Stimulated activated CD8-positive, alpha-beta memory T cell treated with anti-CD3 and anti-CD28 coated beads, Interleukin-4, amount 100 ng/mL, for 24 hours (primary cell): ENCODE measurements around the gene ZCCHC10.
"Not testable (repeated sequence)": the region's sequence is repeated elsewhere in the genome, so short reads cannot be mapped to it uniquely, and the experiment has no call there.

Source experiments
- DNase-seq: peaks from one replicate; pipeline ENCODE4 v3.0.0-alpha.2; 2020; ENCODE audit warnings: low read depth

Gene ZCCHC10

DNA sequence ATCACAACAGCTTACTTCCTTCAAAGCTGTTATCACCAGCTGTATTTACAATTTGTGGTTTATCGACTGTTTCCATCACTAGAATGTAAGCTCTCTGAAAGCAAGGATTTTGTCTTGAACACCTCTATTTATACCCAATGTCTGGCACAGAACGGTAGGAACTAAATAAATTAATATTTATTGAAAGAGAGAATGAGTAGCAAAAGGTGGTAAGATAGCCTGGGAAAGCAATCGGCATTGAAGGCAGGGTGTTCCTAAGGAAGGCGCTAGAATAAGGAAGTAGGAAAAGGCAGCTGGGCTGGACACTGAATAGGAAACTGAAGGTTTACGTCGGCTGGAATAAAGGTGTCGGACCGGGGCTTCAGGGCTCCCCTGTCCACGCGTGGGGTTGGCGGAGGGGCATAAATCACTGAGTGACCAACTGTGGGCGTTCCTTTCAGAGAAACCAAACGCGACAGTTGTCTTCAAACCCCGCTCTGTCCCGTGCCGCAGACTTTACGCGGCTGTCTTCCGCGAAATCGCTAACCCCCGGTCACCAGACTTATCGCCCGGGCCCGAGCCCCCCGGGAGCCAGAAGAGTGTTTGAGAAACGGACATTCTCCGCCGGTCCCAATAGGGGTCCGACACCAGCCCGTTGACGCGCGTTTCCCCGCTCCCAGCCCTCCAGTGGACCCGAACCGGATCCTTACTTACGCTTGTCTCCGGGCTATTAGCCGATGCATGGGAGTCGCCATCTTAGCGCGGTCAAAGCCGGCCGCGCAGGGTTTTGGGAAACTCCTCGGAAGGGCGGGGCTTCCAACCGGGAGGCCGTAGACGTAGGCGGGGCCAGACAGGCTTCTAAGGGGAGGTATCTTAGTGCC is at the start of gene ZCCHC10:
ZCCHC10 (minus strand) TSS at position 746 of the 860 bp plus-strand sequence; CDS start at position 734, 12 bp downstream.
- DNase-seq = peak; percentile 90

- DNase-seq = no peak
Observed at GRCh38 chr5:133075572-133076536, 49.5 kb upstream of the ZCCHC10 start.

GRCh38 chr5:133072021-133072420 is 45.7 kb upstream of the ZCCHC10 start:
- DNase-seq = no peak

- no peak for DNase-seq
Observed at GRCh38 chr5:133066045-133066444, 39.7 kb upstream of the ZCCHC10 start.

GRCh38 chr5:133065471-133065870 is 39.1 kb upstream of the ZCCHC10 start:
- DNase-seq = no peak

DNA sequence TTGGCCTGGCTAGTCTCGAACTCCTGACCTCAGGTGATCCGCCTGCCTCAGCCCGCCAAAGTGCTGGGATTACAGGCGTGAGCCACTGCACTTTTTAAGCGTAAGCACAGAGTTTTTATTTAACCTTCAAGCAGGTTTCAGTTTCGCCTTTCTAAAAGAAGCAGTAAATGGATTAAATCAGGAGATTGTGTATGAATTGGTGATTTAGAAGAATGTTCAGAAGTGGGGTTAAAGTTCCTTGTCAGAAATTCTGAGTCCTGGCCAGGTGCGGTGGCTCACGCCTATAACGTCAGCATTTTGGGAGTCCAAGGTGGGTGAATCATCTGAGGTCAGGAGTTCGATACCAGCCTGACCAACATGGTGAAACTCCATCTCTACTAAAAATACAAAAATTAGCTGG is 37.6 kb upstream of the ZCCHC10 start:
- DNase-seq = no peak

DNA sequence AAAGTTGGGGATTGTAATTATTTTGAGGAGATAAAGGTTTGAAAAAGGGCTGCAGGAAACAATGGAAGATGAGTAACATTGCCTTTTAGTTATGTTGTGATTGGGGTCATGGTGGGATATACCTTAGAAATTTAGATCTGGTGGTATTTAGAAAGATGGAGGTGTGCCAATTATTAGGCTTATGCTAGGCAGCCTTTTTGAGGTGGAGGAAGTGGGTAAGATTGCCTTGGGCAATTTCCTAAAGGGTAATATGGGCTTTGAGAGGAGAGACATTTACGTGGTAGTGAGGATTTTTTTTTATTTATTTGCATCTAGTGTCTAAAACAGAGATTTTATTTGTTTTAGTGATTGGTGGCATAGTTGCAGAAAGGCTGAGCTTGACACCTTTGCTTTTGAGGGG is 35.9 kb upstream of the ZCCHC10 start:
- DNase-seq = no peak

DNA sequence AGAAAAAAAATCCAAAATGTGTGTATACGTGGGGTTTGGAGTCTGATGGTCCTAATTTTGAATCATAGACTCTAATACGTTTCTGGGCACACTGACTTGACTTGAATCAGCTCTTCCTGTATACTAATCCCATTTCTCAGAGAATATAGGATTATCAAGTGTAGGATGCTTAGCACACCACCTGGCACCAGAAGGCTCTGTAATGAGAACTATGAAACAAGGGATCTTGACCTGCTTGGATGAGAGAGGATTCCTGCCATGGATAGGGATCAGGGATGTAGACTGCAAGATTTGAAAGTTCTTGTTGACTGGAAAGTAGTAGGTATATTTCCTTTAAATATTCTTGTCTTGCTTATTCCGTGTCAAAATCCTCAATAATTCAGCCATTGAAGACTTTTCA is 33.3 kb upstream of the ZCCHC10 start:
- DNase-seq = no peak

- no peak for DNase-seq
Observed at GRCh38 chr5:133056891-133057290, 30.5 kb upstream of the ZCCHC10 start.

- no peak for DNase-seq
Observed at GRCh38 chr5:133054697-133055471, 28.5 kb upstream of the ZCCHC10 start.

DNA sequence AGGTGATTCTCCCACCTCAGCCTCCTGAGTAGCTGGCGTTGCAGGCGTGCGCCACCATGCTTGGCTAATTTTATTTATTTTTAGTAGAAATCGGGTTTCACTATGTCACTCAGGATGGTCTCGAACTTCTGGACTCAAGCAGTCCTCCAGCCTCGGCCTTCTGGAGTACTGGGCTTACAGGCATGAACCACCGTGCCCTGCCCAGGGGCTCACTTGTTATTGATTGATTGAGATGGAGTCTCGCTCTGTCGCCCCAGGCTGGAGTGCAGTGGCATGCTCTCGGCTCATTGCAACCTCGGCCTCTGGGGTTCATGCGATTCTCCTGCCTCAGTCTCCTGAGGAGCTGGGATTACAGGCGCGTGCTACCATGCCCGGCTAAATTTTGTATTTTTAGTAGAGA is 27.1 kb upstream of the ZCCHC10 start:
- DNase-seq = no peak

DNA sequence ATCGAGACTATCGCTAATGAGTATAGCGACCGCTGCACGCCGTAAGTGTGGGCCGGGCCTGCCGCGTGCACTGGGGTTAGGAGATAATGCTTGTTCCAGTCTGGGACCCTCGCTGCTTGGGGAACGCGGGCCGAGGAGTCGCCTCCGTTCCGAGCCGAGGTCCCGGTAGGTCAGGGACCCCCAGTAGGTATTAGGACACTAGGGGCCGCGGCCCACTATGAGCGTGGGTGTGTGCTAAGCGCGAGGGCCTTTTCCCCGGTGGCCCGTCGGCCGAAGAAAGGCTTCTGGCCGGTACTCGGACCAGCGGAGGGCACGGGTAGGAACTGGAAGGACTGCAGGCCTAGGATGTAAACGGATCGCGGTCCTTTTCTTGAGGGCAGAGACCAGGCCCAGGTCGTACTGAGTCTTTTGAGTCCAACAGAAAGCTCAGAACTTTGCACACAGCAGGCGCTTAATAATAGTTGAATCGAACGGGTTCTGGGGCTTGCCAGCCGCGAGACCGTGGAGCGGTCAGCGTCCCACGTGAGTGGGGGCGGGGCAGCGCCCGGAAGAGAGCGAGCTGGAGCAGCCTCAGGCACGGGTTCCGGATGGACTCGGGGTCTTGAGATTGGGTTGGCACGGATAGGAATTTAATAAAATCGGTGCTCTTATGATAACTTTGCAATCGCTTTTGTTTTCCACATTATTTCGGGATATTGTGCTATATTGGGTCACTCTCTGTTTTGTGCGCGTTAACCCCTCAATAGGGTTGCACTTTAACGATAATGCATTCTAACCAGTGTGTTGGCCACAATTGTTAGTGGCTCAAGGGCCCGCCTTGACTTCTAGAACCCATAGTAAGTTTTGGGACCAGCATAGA is 26.2 kb upstream of the ZCCHC10 start:
- peak; percentile 42 for DNase-seq

DNA sequence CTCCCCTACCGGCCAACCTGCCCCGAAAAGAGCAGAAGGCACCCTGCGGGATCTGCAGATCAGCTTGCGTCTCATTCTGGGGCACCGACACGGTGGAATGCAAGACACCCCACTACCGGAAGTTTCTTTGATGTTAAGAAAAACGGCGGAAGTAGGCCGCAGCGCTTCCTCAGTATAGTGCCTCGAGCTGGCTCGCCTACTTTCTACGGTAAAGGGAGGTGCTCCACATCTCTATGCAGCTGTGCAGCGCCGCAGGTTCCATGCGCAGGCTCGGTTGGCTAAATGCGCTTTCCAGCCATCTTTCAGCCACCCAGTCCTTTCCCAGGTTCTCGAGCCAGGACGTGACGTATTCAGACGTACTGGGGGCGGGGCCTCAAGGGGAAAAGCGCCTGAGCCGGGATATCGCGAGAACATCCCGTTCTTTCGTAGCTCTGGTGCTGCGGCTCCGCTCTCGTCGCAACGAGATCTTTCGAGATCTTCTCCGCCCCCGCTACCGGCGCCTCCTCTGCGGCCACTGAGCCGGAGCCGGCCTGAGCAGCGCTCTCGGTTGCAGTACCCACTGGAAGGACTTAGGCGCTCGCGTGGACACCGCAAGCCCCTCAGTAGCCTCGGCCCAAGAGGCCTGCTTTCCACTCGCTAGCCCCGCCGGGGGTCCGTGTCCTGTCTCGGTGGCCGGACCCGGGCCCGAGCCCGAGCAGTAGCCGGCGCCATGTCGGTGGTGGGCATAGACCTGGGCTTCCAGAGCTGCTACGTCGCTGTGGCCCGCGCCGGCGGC is 25.4 kb upstream of the ZCCHC10 start, which contains the start of gene HSPA4:
HSPA4 (plus strand) TSS at position 472 of the 775 bp plus-strand sequence; CDS start at position 710, 238 bp downstream.
- DNase-seq = peak; percentile 94

GRCh38 chr5:133051061-133051541 is 24.8 kb upstream of the ZCCHC10 start:
- no peak for DNase-seq

DNA sequence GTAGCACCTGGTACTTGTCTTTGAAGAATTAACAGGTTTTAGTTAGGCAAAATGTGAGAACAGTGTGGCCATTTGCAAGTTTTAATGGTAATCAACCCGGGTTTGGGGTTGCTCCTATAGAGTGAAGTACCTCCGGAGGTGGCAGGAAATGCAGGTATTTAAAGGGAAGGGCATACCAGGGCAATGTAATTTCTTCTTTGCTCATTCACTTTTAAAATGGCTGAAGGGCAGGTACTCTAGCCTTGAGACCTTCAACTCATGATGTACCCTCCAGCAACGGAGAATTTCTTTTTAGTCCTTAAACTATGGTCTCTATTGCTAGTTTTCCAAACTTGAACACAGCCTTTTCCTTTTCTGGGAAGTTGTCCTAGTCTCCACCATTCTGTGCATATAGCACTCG is 24.2 kb upstream of the ZCCHC10 start:
- DNase-seq = no peak

- no peak for DNase-seq
Observed at GRCh38 chr5:133049726-133050048, 23.3 kb upstream of the ZCCHC10 start.

DNA sequence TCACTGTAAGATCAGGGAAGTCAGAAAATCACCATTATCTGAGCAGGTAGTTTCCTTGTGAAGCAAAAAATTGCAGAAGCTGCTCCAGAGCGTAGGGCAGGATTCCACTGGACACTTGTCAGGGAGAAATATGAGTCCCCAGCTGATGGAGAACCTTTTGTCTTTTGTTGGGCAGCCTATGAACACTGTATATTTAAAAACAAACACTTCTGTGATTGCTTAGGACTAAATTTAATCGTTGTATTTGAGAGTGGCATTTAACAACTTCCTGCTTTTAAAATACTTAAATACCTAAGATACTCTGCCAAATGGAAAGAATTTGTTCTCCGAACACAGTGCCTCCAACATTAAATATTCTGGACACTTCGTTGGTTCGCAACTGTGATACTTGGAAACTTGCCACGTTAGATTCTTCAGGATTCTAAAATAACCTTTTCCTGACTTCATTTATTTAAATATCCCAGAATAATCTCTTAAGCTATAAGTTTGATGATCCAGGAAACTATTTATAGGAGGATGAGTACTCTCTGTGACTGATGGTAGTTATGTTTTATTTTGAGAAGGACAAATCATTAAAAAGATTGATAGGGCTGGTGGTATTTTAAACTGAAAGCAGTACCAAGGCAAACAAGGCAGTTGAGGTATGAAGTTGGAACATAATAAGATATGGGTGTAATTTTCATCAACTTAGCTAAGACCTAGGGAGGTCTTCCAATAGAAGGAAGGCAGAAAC is 22.8 kb upstream of the ZCCHC10 start:
- DNase-seq = no peak

- no peak for DNase-seq
Observed at GRCh38 chr5:133047404-133047803, 21.1 kb upstream of the ZCCHC10 start.

- not testable (repeated sequence) for DNase-seq
Observed at GRCh38 chr5:133046560-133046959, 20.2 kb upstream of the ZCCHC10 start.
